ENCODE results near the gene CAPN3. TPM values are rescaled to one million over a fixed set of nuclear protein-coding genes. Genes with fewer than 3 reads are reported as not detected.

Gene CAPN3
- total RNA-seq, 4 donors from 2014 or later: 0.29 to 17.4 (median 9.4) TPM

GRCh38 chr15:42345504-42345903, 13.8 kb upstream of the CAPN3 start:
- TF ChIP-seq POLR2A (IDR thresholded peaks at IDR 0.05) (no peak), CTCF (IDR thresholded peaks at IDR 0.05) (no peak)
- no peaks in the 10 kb centered on the region for H3K27me3 ChIP-seq
- H3K36me3 ChIP-seq: no peaks in the 10 kb centered on the region
- intact Hi-C loops (cut with DNase I; ENCODE audit: low total_unique reads): no loop called here
- H3K4me1 ChIP-seq: no peaks in the 10 kb centered on the region
- H3K27ac ChIP-seq: no peak overlapping the region
- no peak overlapping the region for H3K4me3 ChIP-seq
- no peak for DNase-seq
- no peaks in the 10 kb centered on the region for H3K9me3 ChIP-seq

- intact Hi-C loops (cut with DNase I; ENCODE audit: low total_unique reads): no loop called here
- no peak overlapping the region for H3K27ac ChIP-seq
- no peaks in the 10 kb centered on the region for H3K4me1 ChIP-seq
- H3K4me3 ChIP-seq: no peak overlapping the region
- no peak for DNase-seq
- no peak for TF ChIP-seq POLR2A (IDR thresholded peaks at IDR 0.05)
- TF ChIP-seq CTCF (IDR thresholded peaks at IDR 0.05): no peak
- no peaks in the 10 kb centered on the region for H3K36me3 ChIP-seq
- H3K9me3 ChIP-seq: no peaks in the 10 kb centered on the region
- H3K27me3 ChIP-seq: no peaks in the 10 kb centered on the region
Observed at GRCh38 chr15:42348083-42348482, 11.2 kb upstream of the CAPN3 start.

- Histone ChIP-seq H3K9me3 (no peaks in the 10 kb centered on the region), H3K36me3 (no peaks in the 10 kb centered on the region), H3K4me3 (no peak overlapping the region), H3K27me3 (no peaks in the 10 kb centered on the region), H3K4me1 (no peaks in the 10 kb centered on the region), H3K27ac (no peak overlapping the region)
- no peak for DNase-seq
- TF ChIP-seq POLR2A (IDR thresholded peaks at IDR 0.05) (no peak), CTCF (IDR thresholded peaks at IDR 0.05) (no peak)
- intact Hi-C loops (cut with DNase I; ENCODE audit: low total_unique reads): no loop called here
Observed at GRCh38 chr15:42349186-42349585, 10.1 kb upstream of the CAPN3 start.

- Histone ChIP-seq H3K4me3 (no peak overlapping the region), H3K27ac (no peak overlapping the region), H3K4me1 (no peaks in the 10 kb centered on the region), H3K36me3 (no peaks in the 10 kb centered on the region), H3K9me3 (no peaks in the 10 kb centered on the region), H3K27me3 (no peaks in the 10 kb centered on the region)
- no peak for DNase-seq
- no peak for TF ChIP-seq POLR2A (IDR thresholded peaks at IDR 0.05)
- TF ChIP-seq CTCF (IDR thresholded peaks at IDR 0.05): no peak
- intact Hi-C loops (cut with DNase I; ENCODE audit: low total_unique reads): no loop called here
Observed at GRCh38 chr15:42352401-42352800, 6.9 kb upstream of the CAPN3 start.

GRCh38 chr15:42353061-42353460, 6.2 kb upstream of the CAPN3 start:
- intact Hi-C loops (cut with DNase I; ENCODE audit: low total_unique reads): no loop called here
- H3K9me3 ChIP-seq: no peaks in the 10 kb centered on the region
- no peak overlapping the region for H3K4me3 ChIP-seq
- no peaks in the 10 kb centered on the region for H3K4me1 ChIP-seq
- TF ChIP-seq POLR2A (IDR thresholded peaks at IDR 0.05): no peak
- no peak for TF ChIP-seq CTCF (IDR thresholded peaks at IDR 0.05)
- H3K27ac ChIP-seq: no peak overlapping the region
- no peaks in the 10 kb centered on the region for H3K36me3 ChIP-seq
- H3K27me3 ChIP-seq: no peaks in the 10 kb centered on the region
- DNase-seq: no peak
